WERI-Rb-1 (cell line): ENCODE results near the gene ZNF331.

Source experiments
- DNase-seq: peaks from one replicate; pipeline ENCODE4 v3.0.0-alpha.2; 2020
- H3K27ac ChIP-seq: fragments of 250-450 bp; sonication (Bioruptor Pico); 2 replicates; pipeline ENCODE4 v1.5.1; 2020; ENCODE audit warnings: mild to moderate bottlenecking, moderate library complexity
- H3K27me3 ChIP-seq: fragments of 250-450 bp; sonication (Bioruptor Pico); 2 replicates; pipeline ENCODE4 v1.5.1; 2021; ENCODE audit warnings: mild to moderate bottlenecking, low read depth, moderate library complexity; ENCODE audit not compliant: insufficient read depth, severe bottlenecking
- H3K36me3 ChIP-seq: fragments of 250-450 bp; sonication (Bioruptor Pico); 2 replicates; pipeline ENCODE4 v1.5.1; 2020; ENCODE audit warnings: mild to moderate bottlenecking, moderate library complexity
- H3K4me3 ChIP-seq: 2 replicates; pipeline ENCODE4 v1.5.1; 2011; ENCODE audit warnings: low read depth, mild to moderate bottlenecking, control low read depth, low read length
- H3K9me3 ChIP-seq: fragments of 250-450 bp; sonication (Bioruptor Pico); 2 replicates; pipeline ENCODE4 v1.5.1; 2021; ENCODE audit warnings: mild to moderate bottlenecking, moderate library complexity; ENCODE audit not compliant: severe bottlenecking
- TF ChIP-seq, protein P1 (sequence below): IDR thresholded peaks from 2 replicates; pipeline ENCODE4 v1.5.1; 2011; ENCODE audit warnings: low read depth, mild to moderate bottlenecking, control low read depth, inconsistent platforms, low read length

The ZNF331 gene

DNA sequence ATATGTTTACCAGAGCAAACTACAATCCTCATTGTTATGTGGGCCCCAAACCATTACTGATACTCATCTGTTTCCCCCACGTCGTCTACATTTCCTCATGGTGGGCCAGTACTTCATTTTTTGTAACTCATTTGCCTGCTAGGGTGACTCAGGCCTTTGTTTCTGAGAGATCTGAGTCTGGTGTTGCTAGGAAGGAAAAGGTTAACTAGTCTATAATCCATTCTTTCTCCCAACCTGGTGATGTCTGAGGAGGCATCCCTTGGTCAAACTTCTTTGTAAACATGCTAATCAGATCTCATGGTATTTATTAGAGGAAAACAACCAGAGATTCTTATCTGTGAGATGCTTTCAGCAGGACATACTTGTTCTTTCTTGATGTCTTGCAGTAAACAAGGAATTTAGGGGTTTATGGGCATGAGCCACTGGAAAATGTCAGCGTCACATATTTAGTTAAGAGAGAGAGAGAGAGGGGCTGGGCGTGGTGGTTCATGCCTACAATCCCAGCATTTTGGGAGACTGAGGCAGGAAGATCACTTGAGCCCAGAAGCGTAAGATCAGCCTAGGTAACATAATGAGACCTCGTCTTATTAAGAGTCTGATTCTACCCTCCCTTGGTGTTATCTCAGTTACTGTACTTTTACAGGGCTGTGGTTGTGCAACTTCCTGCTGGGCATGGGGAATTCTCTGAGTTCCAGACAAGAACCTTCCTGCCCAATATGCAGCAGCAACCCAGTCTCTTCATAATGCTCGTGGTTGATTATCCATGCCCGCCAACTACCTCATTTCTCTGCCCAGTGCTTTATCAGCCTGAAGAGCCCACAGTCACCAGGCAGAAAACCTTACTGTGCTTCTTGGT, 84.2 kb downstream of the ZNF331 start:
- Histone ChIP-seq H3K27ac (no peak overlapping the region), H3K27me3 (peaks cover 66% of the 10 kb centered on the region), H3K9me3 (no peaks in the 10 kb centered on the region), H3K4me3 (no peak overlapping the region), H3K36me3 (no peaks in the 10 kb centered on the region)
- DNase-seq, result no peak
- TF ChIP-seq, protein P1, sequence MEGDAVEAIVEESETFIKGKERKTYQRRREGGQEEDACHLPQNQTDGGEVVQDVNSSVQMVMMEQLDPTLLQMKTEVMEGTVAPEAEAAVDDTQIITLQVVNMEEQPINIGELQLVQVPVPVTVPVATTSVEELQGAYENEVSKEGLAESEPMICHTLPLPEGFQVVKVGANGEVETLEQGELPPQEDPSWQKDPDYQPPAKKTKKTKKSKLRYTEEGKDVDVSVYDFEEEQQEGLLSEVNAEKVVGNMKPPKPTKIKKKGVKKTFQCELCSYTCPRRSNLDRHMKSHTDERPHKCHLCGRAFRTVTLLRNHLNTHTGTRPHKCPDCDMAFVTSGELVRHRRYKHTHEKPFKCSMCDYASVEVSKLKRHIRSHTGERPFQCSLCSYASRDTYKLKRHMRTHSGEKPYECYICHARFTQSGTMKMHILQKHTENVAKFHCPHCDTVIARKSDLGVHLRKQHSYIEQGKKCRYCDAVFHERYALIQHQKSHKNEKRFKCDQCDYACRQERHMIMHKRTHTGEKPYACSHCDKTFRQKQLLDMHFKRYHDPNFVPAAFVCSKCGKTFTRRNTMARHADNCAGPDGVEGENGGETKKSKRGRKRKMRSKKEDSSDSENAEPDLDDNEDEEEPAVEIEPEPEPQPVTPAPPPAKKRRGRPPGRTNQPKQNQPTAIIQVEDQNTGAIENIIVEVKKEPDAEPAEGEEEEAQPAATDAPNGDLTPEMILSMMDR, result no peak

DNA sequence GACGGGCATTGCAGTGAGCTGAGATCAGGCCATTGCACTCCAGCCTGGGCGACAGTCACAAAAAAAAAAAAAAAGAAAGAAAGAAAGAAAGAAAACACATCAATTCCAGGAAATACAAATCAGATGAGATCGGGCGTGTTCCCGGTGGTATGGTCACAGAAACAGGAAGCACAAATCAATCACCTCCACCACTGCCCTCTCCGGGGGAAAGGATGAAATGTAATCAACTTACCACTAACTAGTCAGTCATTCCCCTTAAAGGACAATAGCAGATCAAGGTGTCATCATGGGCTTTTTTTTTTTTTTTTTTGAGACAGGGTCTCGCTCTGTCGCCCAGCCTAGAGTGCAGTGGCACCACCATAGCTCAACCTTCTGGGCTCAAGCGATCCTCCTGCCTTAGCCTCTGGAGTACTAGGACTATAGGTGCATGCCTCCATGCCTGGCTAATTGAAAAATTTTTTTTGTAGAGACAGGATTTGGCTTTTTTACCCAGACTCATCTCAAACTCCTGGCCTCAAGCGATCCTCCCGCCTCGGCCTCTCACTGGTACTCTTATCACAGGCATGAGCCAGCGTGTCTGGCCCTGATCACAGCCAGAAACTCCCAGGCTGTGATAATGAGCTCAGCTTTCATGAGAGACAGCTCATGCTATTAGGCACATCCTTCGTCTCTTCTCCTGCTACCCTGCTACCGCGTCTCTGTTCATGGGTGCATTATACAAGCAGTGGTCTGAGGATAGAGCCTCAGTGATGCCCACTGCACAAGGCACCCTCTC, 87.0 kb downstream of the ZNF331 start:
- peaks cover 74% of the 10 kb centered on the region for H3K27me3 ChIP-seq
- no peak for DNase-seq
- TF ChIP-seq, protein P1, result no peak
- H3K36me3 ChIP-seq, result no peaks in the 10 kb centered on the region
- no peaks in the 10 kb centered on the region for H3K9me3 ChIP-seq
- H3K27ac ChIP-seq, result no peak overlapping the region
- no peak overlapping the region for H3K4me3 ChIP-seq

DNA sequence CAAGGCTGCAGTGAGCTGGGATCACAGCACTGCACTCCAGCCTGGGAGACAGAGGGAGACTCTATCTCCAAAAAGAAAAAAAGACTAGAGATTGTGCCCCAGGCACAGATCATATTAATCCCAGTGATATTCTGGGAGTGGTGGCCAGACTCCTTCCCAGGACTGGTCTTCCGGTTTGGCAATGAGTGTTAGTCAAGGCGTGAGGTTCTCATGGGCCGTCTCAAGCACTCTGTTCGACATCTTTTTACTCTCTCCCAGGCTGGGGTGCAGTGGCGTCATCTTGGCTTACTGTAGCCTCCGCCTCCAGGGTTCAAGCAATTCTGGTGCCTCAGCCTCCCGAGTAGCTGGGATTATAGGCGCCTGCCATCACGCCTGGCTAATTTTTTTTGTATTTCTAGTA, 88.5 kb downstream of the ZNF331 start:
- no peak overlapping the region for H3K4me3 ChIP-seq
- H3K27me3 ChIP-seq, result peaks cover 73% of the 10 kb centered on the region
- no peak overlapping the region for H3K27ac ChIP-seq
- no peak for DNase-seq
- no peaks in the 10 kb centered on the region for H3K36me3 ChIP-seq
- TF ChIP-seq, protein P1, result no peak
- H3K9me3 ChIP-seq, result no peaks in the 10 kb centered on the region

DNA sequence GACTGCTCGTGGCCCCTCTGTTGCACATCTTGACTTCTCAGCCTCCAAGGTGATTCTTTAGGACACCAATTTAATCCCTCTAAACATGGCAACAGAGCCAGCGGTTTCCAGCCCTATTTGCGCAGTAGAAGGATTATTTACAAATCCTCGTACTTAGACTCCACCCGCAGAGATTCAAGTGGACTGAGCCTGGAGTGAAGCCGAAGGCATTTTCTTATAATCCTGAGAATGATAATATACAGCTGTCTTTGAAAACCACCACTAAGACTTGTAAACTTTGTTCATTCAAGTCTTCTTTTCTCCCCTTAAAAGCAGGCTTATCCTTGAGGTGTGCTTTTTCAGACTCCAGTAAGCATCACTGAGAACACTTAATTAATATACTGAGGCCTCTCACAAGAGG, 89.0 kb downstream of the ZNF331 start:
- no peak for DNase-seq
- H3K27ac ChIP-seq, result no peak overlapping the region
- no peaks in the 10 kb centered on the region for H3K9me3 ChIP-seq
- no peak overlapping the region for H3K4me3 ChIP-seq
- no peaks in the 10 kb centered on the region for H3K36me3 ChIP-seq
- TF ChIP-seq, protein P1, result no peak
- peaks cover 75% of the 10 kb centered on the region for H3K27me3 ChIP-seq
